Measurements from ENCODE around the gene ZNF827. TPM values are rescaled to one million over a fixed set of nuclear protein-coding genes. Genes with fewer than 3 reads are reported as not detected.

Gene ZNF827
- total and polyA plus RNA-seq, 2 of the 8 experiments (the other 6 are each of a cell fraction or from before 2014, with no cell fraction given): 25.3 to 26.2 TPM

DNA sequence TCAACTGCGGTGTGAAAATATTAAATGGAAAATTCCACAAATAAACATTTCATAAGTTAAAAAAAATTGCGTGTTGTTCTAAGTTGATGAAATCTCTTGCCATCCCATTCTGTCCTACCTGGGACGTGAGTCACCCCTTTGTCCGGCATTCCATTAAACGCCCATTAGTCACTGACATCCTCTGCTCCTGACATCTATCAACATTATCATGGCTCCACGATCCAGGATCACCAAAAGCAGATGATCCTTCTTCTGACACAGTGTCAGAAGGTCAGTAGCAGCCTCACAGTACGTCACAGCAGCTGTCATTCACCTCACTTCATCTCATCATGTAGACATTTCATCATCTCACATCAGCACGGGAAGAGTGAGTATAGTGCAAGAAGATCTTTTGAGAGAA is 125.7 kb downstream of the ZNF827 start:
- Histone ChIP-seq H2AK5ac (ENCODE audit: low read depth, low read length) (no peak overlapping the region), H4K5ac (ENCODE audit: insufficient read length, low read depth, low read length) (no peak overlapping the region), H3K9ac (replicated peaks in 1 of 4; ENCODE audit: extremely low read depth in 1 of 4, low read depth in 3 of 4, low read length in 3 of 4) (no peak overlapping the region), H3K56ac (replicated peaks; ENCODE audit: insufficient read length, low read depth, low read length) (no peak overlapping the region), H2BK15ac (ENCODE audit: low read length) (no peak overlapping the region), H2AFZ (ENCODE audit: low read length) (no peak overlapping the region), H3K27me3 (replicated peaks in 1 of 4; ENCODE audit: control insufficient read depth in 3 of 4, extremely low read depth in 1 of 4, insufficient read depth in 3 of 4, low read length in 3 of 4) (no peaks in the 10 kb centered on the region), H3K23ac (ENCODE audit: insufficient read length) (no peak overlapping the region), H3K9me3 (ENCODE audit: insufficient read depth in 2 of 2, low read depth in 1 of 2, low read length in 1 of 2) (peaks cover 11 to 13% of the 10 kb centered on the region in 2 experiments), H4K91ac (replicated peaks; ENCODE audit: insufficient read length, low read length) (peak overlapping the region; percentile 13), H3K27ac (ENCODE audit: low read depth, low read length) (no peak overlapping the region), H2BK12ac (ENCODE audit: low read depth, low read length) (no peak overlapping the region), H3K4ac (replicated peaks; ENCODE audit: insufficient read length, low read depth, low read length) (no peak overlapping the region), H3K4me2 (ENCODE audit: insufficient read depth in 1 of 2, low read depth in 2 of 2, low read length in 2 of 2) (no peak overlapping the region), H3K36me3 (ENCODE audit: control insufficient read depth in 2 of 4, insufficient read depth in 4 of 4, low read length in 3 of 4) (peaks cover 0 to 58% (median 18%) of the 10 kb centered on the region in 4 experiments; a peak in 7 of 8 replicates), H3K18ac (ENCODE audit: extremely low read depth, low read length) (no peak overlapping the region), H4K20me1 (replicated peaks in 1 of 2; ENCODE audit: control insufficient read depth in 1 of 2, insufficient read depth in 2 of 2, low read length in 2 of 2) (no peaks in the 10 kb centered on the region), H2BK5ac (ENCODE audit: low read depth, low read length) (no peak overlapping the region), H3K14ac (ENCODE audit: insufficient read length) (no peak overlapping the region), H2BK120ac (replicated peaks; ENCODE audit: low read depth, low read length) (no peak overlapping the region), H3K23me2 (ENCODE audit: low read depth, low read length) (no peaks in the 10 kb centered on the region), H3K4me1 (replicated peaks in 1 of 4; ENCODE audit: control insufficient read depth in 3 of 4, insufficient read depth in 4 of 4, low read length in 3 of 4) (no peaks in the 10 kb centered on the region), H4K8ac (ENCODE audit: extremely low read depth, insufficient read depth, low read length) (no peak overlapping the region), H3K79me2 (ENCODE audit: control insufficient read depth in 1 of 2, insufficient read depth in 2 of 2, low read length in 2 of 2) (no peaks in the 10 kb centered on the region), H3K4me3 (ENCODE audit: extremely low read depth in 1 of 4, insufficient read depth in 2 of 4, low read depth in 3 of 4, low read length in 4 of 4) (no peak overlapping the region), H2BK20ac (ENCODE audit: low read length) (no peak overlapping the region), H3K79me1 (ENCODE audit: low read depth, low read length) (no peaks in the 10 kb centered on the region)
- ChIA-PET POLR2A (ENCODE audit: partially characterized antibody) (no interaction called here), CTCF (ENCODE audit: partially characterized antibody) (interaction anchor here (0.8 kb wide), 1 partner anchor 17 kb away, joined by 3 read pairs; no protein-coding TSS in a partner anchor)
- TF ChIP-seq HDAC6 (IDR thresholded peaks at IDR 0.05; ENCODE audit: low read depth, low read length) (no peak), CEBPB (IDR thresholded peaks at IDR 0.05; ENCODE audit: low read depth, low read length) (no peak)
- DNase-seq (ENCODE audit: low read depth in 1 of 2, low spot score in 2 of 2) (no peak), FAIRE-seq (no peak)
- 92% methylated on average over 8 of the region's 8 CpGs; no CpG with 5 or more reads in 1 of the 2 experiments for WGBS, 2 experiments (ENCODE audit: extremely low coverage in 1 of 2, insufficient coverage in 1 of 2, insufficient read length in 1 of 2, insufficient replicate concordance in 2 of 2, low coverage in 1 of 2, low lambda C conversion rate in 2 of 2, missing lambda C conversion rate in 1 of 2)

All from H1 (cell line).